GM21786 (cell line): ENCODE measurements around the gene ZNF608.

ENCODE experiments used
- ATAC-seq: cut with Tn5 transposase; IDR thresholded peaks from one replicate; pipeline ENCODE4 v1.9.1; 2021; ENCODE audit not compliant: unreplicated experiment

Gene ZNF608

GRCh38 chr5:124755565-124755964 lies 9.1 kb upstream of the ZNF608 start:
- ATAC-seq, result no peak

GRCh38 chr5:124755041-124755440 lies 8.6 kb upstream of the ZNF608 start:
- ATAC-seq, result no peak

GRCh38 chr5:124754206-124754927 lies 7.9 kb upstream of the ZNF608 start:
- ATAC-seq, result no peak

DNA sequence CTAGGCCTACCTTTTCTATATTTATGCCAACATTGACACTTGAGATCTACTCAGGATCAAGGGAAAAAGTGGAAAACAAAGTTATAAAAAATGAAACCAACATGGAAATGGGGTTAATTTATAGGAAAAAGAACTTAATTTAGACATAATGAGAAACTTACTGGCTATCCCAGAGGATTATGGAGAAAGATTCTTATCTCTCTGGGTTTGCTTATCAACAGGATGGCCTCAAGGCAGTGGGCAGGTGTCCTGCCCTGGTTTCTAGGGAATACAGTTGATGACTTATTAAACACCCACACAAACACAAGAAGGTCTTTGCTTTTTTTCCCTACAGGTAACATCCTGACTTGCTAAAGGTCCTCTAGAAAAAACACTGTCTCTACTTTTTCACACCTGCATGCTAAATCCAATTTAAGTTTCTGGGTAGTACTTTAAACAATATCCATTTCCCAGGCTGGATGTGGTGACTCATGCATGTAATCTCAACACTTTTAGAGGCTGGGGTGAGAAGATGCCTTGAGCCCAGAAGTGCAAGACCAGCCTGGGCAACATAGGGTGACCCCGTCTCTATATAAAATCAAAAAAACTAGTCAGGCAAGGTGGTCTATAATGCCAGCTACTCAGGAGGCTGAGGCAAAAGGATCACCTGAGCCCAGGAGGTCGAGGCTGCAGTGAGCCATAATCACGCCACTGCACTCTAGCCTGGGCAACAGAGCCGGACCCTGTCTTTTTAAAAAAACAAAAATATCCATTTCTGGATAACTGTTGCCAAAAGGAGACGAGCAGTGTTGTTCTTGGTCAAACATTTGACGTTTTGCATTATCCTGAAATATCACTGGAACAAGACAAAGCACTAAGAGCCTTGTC lies 6.6 kb upstream of the ZNF608 start:
- ATAC-seq, result no peak

GRCh38 chr5:124751031-124751430 lies 4.6 kb upstream of the ZNF608 start:
- ATAC-seq, result no peak

DNA sequence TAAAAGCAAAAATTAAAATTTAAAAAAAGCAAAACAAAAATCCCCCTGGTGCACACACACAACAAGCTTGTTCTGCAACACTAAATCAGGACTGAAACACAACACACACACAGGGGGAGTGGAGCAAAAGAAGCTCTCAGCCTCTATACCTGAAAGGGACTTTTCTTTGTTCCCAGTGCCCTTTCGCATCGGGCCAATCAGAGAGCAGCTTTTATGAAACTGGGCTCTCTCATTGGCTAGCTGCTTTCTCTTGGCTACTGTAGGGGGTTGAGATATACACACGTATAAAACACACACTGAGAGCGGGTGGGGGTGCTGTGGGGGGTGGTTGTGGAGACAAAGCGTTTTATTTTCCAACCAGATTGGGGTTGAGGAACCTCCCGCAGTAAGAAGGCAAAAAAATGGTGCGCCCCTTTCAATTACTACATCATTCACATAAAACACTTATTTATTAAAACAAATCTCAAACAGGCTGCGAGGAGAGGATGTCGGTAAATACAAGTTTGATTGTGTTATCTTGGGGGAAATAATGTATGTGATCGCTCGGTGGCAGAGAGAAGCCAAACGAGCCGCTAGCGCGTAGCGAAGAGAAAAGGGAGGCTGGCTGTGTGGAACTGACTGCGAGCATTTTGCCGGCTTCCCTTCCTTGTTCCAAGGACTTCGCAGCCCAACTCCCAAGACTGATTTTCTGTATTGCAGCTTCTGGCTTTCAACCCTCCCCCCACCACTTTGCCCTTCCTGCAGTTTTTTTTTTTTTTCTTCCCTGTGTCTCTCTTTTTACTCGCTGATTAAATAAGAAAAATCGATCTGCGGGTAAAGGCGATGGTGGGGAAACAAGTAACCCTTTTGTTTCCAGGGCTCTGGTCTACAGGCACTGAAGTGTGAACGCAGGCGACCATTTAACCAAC lies 2.5 kb upstream of the ZNF608 start:
- ATAC-seq, result peak; percentile 90

DNA sequence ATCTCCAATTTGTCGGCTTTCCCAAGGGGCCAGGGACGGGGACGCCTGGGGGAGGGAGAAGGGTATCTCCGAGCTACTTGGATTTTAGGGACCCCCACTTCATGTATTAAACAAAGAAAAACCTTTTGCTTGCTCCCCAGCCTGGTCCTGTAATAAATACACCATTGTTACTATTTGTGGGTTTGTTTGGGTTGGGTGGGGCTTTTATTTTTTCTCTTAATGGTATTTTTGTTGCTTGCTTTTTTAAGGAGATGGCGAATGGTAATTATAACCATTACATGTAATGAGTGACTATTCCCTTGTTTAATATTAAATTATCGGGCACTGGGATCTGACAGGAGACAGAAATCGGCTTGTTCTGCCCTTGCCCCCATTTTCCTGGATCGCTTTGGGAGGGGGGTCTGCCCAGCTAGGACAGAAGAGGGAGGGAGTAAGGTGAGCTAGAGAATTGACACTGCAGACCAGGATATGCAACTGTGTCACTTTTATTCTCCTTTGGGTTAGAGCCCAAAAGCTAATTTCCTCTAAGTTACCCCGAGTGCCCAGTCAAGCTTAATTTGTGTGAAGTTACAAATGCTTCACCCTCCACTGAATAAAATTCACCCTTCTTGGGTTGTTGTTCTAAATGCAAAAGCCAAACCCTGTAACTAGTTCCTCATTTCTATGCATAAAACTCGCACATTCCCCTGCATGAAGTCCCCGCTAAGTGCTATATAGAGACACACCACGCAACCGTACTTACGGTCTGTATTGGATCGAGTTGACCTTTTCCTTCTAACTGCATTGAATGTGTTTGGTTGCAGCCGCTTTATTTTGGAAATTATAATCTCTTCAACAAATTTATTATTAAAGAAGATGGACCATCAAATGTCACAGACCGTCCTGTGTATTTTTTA lies 1.6 kb upstream of the ZNF608 start:
- peak; percentile 62 for ATAC-seq

DNA sequence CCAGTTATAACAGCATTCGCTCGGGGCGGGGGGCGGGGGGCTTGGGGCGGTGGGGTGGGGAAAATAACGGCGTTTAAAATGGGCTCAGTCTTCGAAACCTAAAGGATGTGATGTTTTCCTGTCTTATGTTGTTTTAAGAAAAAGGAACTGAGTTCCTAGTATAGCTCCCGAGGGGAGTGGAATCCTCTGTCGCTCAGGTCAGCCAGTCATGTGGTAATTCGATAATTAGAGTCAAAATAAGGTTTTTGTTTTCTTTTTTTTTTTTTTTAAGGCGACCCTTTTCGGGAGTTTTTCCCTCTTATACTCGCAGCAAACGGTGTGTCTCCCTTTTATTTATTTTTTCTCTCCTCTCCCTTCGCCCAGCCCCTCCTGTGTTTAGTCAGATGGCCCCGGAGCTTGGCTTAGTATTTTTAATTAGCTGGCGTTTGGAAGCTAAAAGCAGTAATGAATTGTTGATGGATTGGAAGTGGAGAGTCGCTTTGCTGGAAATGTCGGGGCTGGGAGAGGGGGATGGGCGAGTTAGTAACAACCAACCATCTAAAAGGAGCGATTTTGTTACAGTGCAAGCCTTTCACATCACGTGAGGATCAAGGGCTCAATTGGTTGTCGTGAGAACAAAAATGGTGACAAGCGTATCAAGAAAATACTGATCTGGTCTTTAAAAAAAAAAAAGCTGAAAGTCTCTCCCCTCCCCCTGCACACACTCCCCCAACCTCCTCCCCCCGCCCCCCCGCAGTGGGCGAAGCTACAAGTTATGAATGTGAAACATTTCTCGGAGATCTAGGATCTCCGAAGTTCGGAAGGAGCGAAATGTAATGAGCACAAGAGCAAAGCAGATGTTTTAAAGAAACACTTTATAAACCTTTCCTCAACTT lies 714 bp upstream of the ZNF608 start:
- no peak for ATAC-seq

DNA sequence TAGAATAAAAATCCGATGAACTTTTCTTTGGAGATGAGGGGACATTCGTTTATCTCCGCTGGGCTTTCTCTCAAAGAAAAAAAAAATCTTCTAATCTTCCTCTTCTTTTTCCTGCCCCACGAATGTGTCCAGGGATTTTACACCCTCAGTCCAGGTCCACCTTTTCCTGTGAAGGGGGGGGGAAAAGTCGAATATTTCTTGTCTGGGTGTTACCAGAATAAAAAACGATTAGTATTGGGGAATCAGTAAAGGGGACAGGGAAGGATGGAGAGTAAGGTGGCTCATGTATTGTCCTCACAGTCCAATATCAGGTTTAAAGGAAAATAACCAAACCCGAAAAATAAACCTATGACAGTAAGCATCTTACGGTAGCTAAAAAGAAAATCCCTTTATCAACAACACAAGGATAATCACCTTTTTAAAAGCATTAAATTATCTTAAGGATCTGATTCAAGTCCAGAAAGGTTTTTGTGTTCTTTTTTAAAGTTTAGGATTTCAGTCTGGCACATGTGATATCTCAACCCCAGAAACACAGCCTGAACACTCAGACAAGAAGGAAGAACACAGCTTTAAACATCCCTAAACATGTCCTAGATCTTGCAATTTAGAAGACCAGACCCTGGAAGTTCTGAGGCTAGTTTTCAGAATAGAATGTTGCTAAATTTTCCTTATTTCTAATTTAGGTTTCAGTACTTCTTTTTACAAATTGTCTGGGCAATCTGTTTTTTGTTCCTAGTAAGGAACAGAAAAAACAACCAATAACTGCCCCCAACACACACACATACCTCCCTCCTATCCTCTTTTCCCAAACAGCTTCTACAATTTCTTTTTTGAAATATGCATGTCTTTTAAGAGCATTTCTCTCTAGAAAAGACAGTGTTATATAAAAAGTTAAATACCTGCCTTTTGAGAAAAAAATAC lies 1.2 kb downstream of the ZNF608 start:
- no peak for ATAC-seq

DNA sequence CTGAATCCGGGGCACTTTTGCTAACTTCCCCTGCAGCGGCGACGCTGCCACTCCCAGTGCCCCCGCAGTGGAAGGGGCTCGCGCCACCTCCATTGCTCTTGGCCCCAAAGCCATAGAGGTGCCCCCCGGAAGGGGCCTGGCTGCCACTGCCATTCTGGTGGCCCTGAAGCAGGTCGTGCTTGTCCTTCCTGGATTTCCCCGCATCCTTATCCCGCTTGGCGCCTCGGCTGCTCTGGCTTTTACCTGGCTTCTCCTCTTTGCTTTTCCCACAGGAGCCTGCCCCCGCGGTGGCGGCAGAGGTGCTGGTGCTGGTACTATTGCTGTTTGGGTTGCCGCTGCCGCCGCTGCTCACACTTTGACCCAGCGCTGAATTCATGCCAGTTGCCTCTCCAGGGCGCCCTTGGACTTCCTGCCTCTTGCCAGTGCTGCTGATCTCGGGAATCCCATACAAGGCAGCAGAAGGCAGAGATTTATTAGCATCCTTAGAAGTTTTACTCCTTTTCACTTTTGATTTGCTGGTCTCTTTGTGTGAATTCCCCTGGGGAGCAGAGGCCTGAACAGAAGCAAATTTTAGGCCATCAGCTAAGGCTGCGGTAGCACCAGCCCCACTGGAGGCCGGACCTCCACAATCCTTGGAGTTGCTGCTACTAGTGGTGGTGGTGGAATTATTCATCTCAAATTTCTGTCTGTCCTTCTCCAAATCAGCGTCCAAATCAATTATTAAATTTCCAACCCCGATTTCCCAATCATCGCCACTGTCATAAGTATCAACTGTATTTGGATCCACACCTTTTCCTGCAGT lies 2.1 kb downstream of the ZNF608 start:
- no peak for ATAC-seq

- no peak for ATAC-seq
These were observed 2.8 kb downstream of the ZNF608 start for GRCh38 chr5:124743602-124744169.

- no peak for ATAC-seq
These were observed 3.3 kb downstream of the ZNF608 start for GRCh38 chr5:124742983-124743601.

DNA sequence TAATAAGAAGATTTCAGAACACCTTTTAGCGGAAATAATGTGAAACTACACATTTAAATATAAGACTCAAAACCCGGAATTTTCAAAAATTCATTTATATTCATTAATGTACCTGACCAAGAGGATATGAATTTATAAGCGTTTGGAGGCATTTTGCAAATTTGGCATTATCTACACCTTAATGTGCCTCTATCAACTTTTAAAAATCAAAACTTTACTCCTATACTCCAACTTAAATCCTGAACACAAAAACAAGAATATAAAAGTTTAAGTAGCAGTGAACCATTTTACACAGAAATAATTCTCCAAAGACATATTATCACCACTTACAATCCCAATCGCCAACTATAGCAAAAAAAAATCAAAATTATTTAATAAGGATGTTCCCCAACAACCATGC lies 3.9 kb downstream of the ZNF608 start:
- no peak for ATAC-seq

DNA sequence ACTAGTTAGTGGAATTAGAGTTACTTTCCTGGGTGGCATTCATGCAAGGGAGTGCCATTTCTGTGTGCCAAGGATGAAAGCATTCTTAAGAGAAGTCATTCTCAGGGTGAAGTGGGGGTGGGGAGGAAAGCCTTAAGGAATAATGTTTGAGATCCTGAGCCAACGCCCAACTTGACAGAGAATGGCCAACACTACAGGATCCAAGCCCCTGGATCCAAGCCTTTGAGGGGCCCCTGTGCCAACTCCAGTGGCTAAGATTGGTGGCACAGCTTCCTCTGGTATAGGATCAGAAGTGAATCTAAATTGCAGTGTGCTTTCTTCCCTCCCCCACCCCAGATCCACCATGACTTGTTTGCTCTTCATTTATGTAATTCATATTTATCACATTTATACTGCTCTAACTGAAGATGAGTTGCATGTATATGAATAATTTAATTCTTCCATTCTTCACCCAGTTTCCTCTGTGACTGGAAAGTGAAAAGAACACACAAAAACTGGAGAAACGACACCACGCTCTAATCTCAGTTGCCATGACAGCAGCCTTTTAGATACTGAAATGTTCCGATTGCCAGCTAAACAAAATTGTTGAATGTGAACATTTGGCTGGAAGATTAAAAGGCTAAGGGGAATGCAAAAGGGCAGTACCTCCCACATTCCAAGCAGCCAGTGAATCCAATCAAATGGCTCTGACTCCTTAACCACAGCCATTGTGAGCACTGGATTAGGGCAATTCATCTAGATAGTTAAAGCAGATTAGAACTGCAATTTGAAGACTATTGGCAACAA lies 4.5 kb downstream of the ZNF608 start:
- no peak for ATAC-seq

- no peak for ATAC-seq
These were observed 5.4 kb downstream of the ZNF608 start for GRCh38 chr5:124740991-124741583.

- ATAC-seq, result no peak
These were observed 6.4 kb downstream of the ZNF608 start for GRCh38 chr5:124740071-124740470.
